ENCODE results near the gene TFCP2L1. TPM values are rescaled to one million over a fixed set of nuclear protein-coding genes. Genes with fewer than 3 reads are reported as not detected.

The TFCP2L1 gene
- polyA plus RNA-seq, 3 donors: 0.03 to 0.24 TPM; not detected in 1

DNA sequence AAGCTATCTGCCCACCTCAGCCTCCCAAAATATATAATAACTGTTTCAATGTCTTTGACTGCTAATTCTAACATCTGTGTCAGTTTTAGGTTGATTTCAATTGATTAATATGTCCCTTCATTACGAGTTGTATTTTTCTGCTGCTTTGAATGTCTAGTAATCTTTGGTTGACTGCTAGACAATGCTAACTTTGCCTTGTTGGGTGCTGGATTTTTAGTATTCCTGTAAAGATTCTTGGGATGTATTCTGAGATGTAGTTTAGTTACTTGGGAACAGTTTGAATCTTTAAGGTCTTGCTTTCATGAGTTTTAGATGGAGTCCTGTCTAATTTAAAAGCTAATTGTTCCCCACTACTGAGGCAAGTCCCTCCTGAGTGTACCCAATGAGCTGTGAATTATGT lies 114.4 kb downstream of the TFCP2L1 start:
- peaks cover 3 to 7% (median 4%) of the 10 kb centered on the region in 3 donors for H3K27me3 Mint-ChIP-seq (ENCODE audit: low read depth in 3 of 3)
- H3K79me2 ChIP-seq (ENCODE audit: insufficient read depth, low read length): no peaks in the 10 kb centered on the region
- TF ChIP-seq CTCF (IDR thresholded peaks at IDR 0.05): no peak
- 100% methylated on average over 1 of the region's 1 CpG for WGBS (ENCODE audit: insufficient coverage)
- H3K9me3 ChIP-seq (replicated peaks in 1 of 2; ENCODE audit: control insufficient read depth in 1 of 2, insufficient read depth in 1 of 2, low read length in 2 of 2): peaks cover 0 to 15% of the 10 kb centered on the region in 2 donors
- no peaks in the 10 kb centered on the region for H3K36me3 ChIP-seq (replicated peaks in 1 of 2; ENCODE audit: control insufficient read depth in 1 of 2, insufficient read depth in 2 of 2, low read length in 2 of 2)
- H3K4me1 Mint-ChIP-seq: no peaks in the 10 kb centered on the region
- H3K4me2 ChIP-seq (replicated peaks; ENCODE audit: extremely low read depth, low read length, poor library complexity, severe bottlenecking): no peak overlapping the region
- no peak overlapping the region for H3K4me3 Mint-ChIP-seq
- no peaks in the 10 kb centered on the region for H3K27me3 ChIP-seq (ENCODE audit: control insufficient read depth in 2 of 2, insufficient read depth in 2 of 2, low read length in 2 of 2)
- H2AFZ ChIP-seq (ENCODE audit: insufficient read depth, low read depth, low read length, poor library complexity, severe bottlenecking): no peak overlapping the region
- no peak for DNase-seq
- no peaks in the 10 kb centered on the region for H3K36me3 Mint-ChIP-seq
- H3K9me3 Mint-ChIP-seq: peaks cover 9 to 21% (median 16%) of the 10 kb centered on the region in 7 donors
- no peak overlapping the region for H3K27ac ChIP-seq (ENCODE audit: low read depth in 1 of 2, low read length in 2 of 2)
- no peaks in the 10 kb centered on the region for H3K4me1 ChIP-seq (ENCODE audit: control insufficient read depth in 1 of 2, insufficient read depth in 2 of 2, low read length in 2 of 2)
- H3K27ac Mint-ChIP-seq: no peak overlapping the region
- H3K9ac ChIP-seq (ENCODE audit: insufficient read depth, low read length, poor library complexity, severe bottlenecking): no peak overlapping the region
- intact Hi-C loops (cut with micrococcal nuclease): no loop called here
- no peaks in the 10 kb centered on the region for H4K20me1 ChIP-seq (ENCODE audit: insufficient read depth, low read length)
- H3K4me3 ChIP-seq (replicated peaks in 1 of 3; ENCODE audit: low read depth in 2 of 3, low read length in 3 of 3): no peak overlapping the region

- intact Hi-C loops (cut with micrococcal nuclease): no loop called here
- no peak overlapping the region for H3K4me2 ChIP-seq (replicated peaks; ENCODE audit: extremely low read depth, low read length, poor library complexity, severe bottlenecking)
- TF ChIP-seq CTCF (IDR thresholded peaks at IDR 0.05): no peak
- no peak overlapping the region for H3K4me3 ChIP-seq (replicated peaks in 1 of 3; ENCODE audit: low read depth in 2 of 3, low read length in 3 of 3)
- Mint-ChIP-seq H3K27me3 (ENCODE audit: low read depth in 3 of 3) (peaks cover 2 to 10% (median 6%) of the 10 kb centered on the region in 3 donors), H3K9me3 (peaks cover 9 to 33% (median 26%) of the 10 kb centered on the region in 7 donors), H3K27ac (no peak overlapping the region), H3K4me1 (no peaks in the 10 kb centered on the region), H3K36me3 (no peaks in the 10 kb centered on the region), H3K4me3 (no peak overlapping the region)
- no peak for DNase-seq
- no peaks in the 10 kb centered on the region for H3K4me1 ChIP-seq (ENCODE audit: control insufficient read depth in 1 of 2, insufficient read depth in 2 of 2, low read length in 2 of 2)
- 55% methylated on average over 3 of the region's 4 CpGs for WGBS (ENCODE audit: insufficient coverage)
- H3K36me3 ChIP-seq (replicated peaks in 1 of 2; ENCODE audit: control insufficient read depth in 1 of 2, insufficient read depth in 2 of 2, low read length in 2 of 2): no peaks in the 10 kb centered on the region
- no peak overlapping the region for H3K9ac ChIP-seq (ENCODE audit: insufficient read depth, low read length, poor library complexity, severe bottlenecking)
- peaks cover 4 to 19% of the 10 kb centered on the region in 2 donors for H3K9me3 ChIP-seq (replicated peaks in 1 of 2; ENCODE audit: control insufficient read depth in 1 of 2, insufficient read depth in 1 of 2, low read length in 2 of 2)
- H3K27ac ChIP-seq (ENCODE audit: low read depth in 1 of 2, low read length in 2 of 2): no peak overlapping the region
- H4K20me1 ChIP-seq (ENCODE audit: insufficient read depth, low read length): no peaks in the 10 kb centered on the region
- no peak overlapping the region for H2AFZ ChIP-seq (ENCODE audit: insufficient read depth, low read depth, low read length, poor library complexity, severe bottlenecking)
- H3K27me3 ChIP-seq (ENCODE audit: control insufficient read depth in 2 of 2, insufficient read depth in 2 of 2, low read length in 2 of 2): no peaks in the 10 kb centered on the region
- no peaks in the 10 kb centered on the region for H3K79me2 ChIP-seq (ENCODE audit: insufficient read depth, low read length)
These were observed 117.6 kb downstream of the TFCP2L1 start for GRCh38 chr2:121167411-121167810.

Other genes with a start within 250 kb of the TFCP2L1 start
- not detected for gene RNU4ATAC, start 245.7 kb upstream of the TFCP2L1 start, polyA plus RNA-seq

Data from CD14-positive monocyte (primary cell).